Nephron (organoid): ENCODE results near the gene MEGF6.

Source experiments
- H3K27ac Mint-ChIP-seq, 3 experiments: 2 replicates each; pipeline ENCODE4 v1.8.0; 2020; ENCODE audit warnings: mixed read lengths in 3 of 3, mild to moderate bottlenecking in 2 of 3, moderate library complexity in 1 of 3
- H3K27me3 Mint-ChIP-seq: 2 replicates; pipeline ENCODE4 v1.8.0; 2021; ENCODE audit warnings: low read depth, mild to moderate bottlenecking, moderate library complexity, mixed read lengths
- H3K36me3 Mint-ChIP-seq: 2 replicates; pipeline ENCODE4 v1.8.0; 2020; ENCODE audit warnings: low read depth, mixed read lengths
- H3K4me1 Mint-ChIP-seq: 2 replicates; pipeline ENCODE4 v1.8.0; 2020; ENCODE audit warnings: mixed read lengths
- H3K4me3 Mint-ChIP-seq, 3 experiments: 2 replicates each; pipeline ENCODE4 v1.8.0; 2020; ENCODE audit warnings: mild to moderate bottlenecking in 3 of 3, mixed read lengths in 3 of 3, moderate library complexity in 2 of 3
- H3K9me3 Mint-ChIP-seq: 2 replicates; pipeline ENCODE4 v1.8.0; 2020; ENCODE audit warnings: mixed read lengths
- TF ChIP-seq, protein P1 (sequence below), 3 experiments: fragments of 200-600 bp; sonication (generic); IDR thresholded peaks; one replicate each; pipeline ENCODE4 v1.5.0; 2021; ENCODE audit warnings: antibody characterized with exemption in 3 of 3; ENCODE audit not compliant: unreplicated experiment in 3 of 3

The MEGF6 gene

DNA sequence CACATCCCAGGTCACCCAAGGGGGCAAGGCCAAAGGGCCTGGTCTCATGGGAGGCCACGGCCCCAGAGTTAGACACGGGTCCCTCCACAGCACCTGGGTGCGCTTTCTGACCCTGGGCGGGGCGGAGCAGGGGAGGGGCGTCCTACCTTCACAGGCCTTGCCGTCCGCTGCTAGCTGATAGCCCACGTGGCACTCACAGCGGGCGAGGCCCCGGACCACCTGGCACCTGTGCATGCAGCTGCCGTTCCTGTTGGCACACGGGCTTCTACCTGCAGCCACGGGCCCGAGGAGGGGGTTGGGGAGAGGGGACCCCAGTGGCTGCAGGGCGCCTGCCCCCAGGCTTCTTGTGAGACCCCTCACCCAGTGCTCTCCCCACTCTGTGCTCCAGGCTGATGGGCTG is 96.9 kb downstream of the MEGF6 start:
- H3K4me3 Mint-ChIP-seq: no peak overlapping the region
- no peaks in the 10 kb centered on the region for H3K9me3 Mint-ChIP-seq
- no peaks in the 10 kb centered on the region for H3K27me3 Mint-ChIP-seq
- H3K36me3 Mint-ChIP-seq: peaks cover 4% of the 10 kb centered on the region
- TF ChIP-seq, protein P1, sequence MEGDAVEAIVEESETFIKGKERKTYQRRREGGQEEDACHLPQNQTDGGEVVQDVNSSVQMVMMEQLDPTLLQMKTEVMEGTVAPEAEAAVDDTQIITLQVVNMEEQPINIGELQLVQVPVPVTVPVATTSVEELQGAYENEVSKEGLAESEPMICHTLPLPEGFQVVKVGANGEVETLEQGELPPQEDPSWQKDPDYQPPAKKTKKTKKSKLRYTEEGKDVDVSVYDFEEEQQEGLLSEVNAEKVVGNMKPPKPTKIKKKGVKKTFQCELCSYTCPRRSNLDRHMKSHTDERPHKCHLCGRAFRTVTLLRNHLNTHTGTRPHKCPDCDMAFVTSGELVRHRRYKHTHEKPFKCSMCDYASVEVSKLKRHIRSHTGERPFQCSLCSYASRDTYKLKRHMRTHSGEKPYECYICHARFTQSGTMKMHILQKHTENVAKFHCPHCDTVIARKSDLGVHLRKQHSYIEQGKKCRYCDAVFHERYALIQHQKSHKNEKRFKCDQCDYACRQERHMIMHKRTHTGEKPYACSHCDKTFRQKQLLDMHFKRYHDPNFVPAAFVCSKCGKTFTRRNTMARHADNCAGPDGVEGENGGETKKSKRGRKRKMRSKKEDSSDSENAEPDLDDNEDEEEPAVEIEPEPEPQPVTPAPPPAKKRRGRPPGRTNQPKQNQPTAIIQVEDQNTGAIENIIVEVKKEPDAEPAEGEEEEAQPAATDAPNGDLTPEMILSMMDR (IDR thresholded peaks at IDR 0.05; ENCODE audit: unreplicated experiment in 3 of 3): no peak
- no peak overlapping the region for H3K27ac Mint-ChIP-seq
- no peaks in the 10 kb centered on the region for H3K4me1 Mint-ChIP-seq

GRCh38 chr1:3511856-3512255 is 99.5 kb downstream of the MEGF6 start:
- no peaks in the 10 kb centered on the region for H3K4me1 Mint-ChIP-seq
- H3K4me3 Mint-ChIP-seq: no peak overlapping the region
- H3K9me3 Mint-ChIP-seq: no peaks in the 10 kb centered on the region
- H3K27ac Mint-ChIP-seq: no peak overlapping the region
- no peaks in the 10 kb centered on the region for H3K27me3 Mint-ChIP-seq
- H3K36me3 Mint-ChIP-seq: peaks cover 4% of the 10 kb centered on the region
- TF ChIP-seq, protein P1 (IDR thresholded peaks at IDR 0.05; ENCODE audit: unreplicated experiment in 3 of 3): no peak

- Mint-ChIP-seq H3K27ac (no peak overlapping the region), H3K36me3 (peaks cover 4% of the 10 kb centered on the region), H3K27me3 (no peaks in the 10 kb centered on the region), H3K4me1 (no peaks in the 10 kb centered on the region), H3K4me3 (no peak overlapping the region), H3K9me3 (no peaks in the 10 kb centered on the region)
- TF ChIP-seq, protein P1 (IDR thresholded peaks at IDR 0.05; ENCODE audit: unreplicated experiment in 3 of 3): no peak
These were observed 100.0 kb downstream of the MEGF6 start for GRCh38 chr1:3511306-3511705.

- peaks cover 4% of the 10 kb centered on the region for H3K36me3 Mint-ChIP-seq
- TF ChIP-seq, protein P1 (IDR thresholded peaks at IDR 0.05; ENCODE audit: unreplicated experiment in 3 of 3): no peak
- no peak overlapping the region for H3K4me3 Mint-ChIP-seq
- no peaks in the 10 kb centered on the region for H3K27me3 Mint-ChIP-seq
- H3K27ac Mint-ChIP-seq: no peak overlapping the region
- no peaks in the 10 kb centered on the region for H3K4me1 Mint-ChIP-seq
- H3K9me3 Mint-ChIP-seq: no peaks in the 10 kb centered on the region
These were observed 100.4 kb downstream of the MEGF6 start for GRCh38 chr1:3510956-3511250.

DNA sequence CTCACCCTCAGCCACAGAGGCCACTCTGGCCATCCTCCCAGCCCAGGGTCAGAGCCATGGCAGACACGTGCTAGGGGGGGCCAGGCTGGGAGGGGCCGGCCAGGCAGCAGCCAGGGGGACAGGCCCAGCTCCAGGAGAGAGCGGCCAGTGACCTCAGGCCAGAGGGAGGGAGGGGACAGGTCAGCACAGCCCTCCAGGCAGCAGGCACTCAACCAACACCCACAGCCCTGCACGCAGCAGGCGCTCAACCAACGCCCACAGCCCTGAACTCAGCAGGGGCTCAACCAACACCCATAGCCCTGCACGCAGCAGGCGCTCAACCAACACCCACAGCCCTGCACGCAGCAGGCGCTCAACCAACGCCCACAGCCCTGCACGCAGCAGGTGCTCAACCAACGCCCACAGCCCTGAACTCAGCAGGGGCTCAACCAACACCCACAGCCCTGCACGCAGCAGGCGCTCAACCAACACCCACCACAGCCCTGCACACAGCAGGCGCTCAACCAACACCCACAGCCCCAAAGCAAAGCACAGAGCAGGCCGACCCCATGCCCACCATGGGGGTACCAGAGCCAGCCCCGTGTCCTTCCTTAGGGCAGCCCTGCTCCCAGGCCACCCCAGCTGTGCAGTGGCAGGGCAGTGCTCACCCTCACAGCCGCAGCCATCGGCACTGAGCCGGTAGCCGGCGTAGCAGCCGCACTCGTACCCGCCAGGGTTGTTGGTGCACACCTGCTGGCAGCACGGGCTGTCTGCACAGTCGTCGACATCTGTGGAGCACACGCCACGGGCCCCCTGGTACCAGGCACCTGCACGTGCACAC is 101.0 kb downstream of the MEGF6 start:
- H3K27me3 Mint-ChIP-seq: no peaks in the 10 kb centered on the region
- no peak overlapping the region for H3K4me3 Mint-ChIP-seq
- TF ChIP-seq, protein P1 (IDR thresholded peaks at IDR 0.05; ENCODE audit: unreplicated experiment in 3 of 3): no peak
- no peaks in the 10 kb centered on the region for H3K9me3 Mint-ChIP-seq
- H3K4me1 Mint-ChIP-seq: no peaks in the 10 kb centered on the region
- H3K36me3 Mint-ChIP-seq: peaks cover 4% of the 10 kb centered on the region
- no peak overlapping the region for H3K27ac Mint-ChIP-seq

DNA sequence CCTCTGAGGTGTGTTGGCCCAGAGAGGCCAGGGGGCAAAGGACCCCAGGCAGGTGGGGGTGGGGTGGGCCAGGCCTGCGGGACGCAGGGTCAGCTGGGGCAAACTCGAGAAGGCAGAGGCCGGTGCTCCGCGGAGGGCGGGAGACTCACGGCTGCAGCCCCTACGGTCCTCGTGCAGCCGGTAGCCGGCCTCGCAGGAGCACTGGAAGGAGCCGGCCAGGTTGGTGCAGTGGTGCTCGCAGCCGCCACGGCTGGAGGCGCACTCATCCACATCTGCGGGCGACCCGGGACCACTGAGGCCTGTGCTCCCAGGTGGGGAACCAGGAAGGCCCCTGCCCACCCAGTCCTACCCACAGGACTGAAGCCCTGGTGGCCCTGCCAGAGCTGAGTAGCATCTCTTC is 101.6 kb downstream of the MEGF6 start:
- TF ChIP-seq, protein P1 (IDR thresholded peaks at IDR 0.05; ENCODE audit: unreplicated experiment in 3 of 3): no peak
- no peaks in the 10 kb centered on the region for H3K9me3 Mint-ChIP-seq
- H3K27me3 Mint-ChIP-seq: no peaks in the 10 kb centered on the region
- H3K4me1 Mint-ChIP-seq: no peaks in the 10 kb centered on the region
- H3K36me3 Mint-ChIP-seq: peaks cover 4% of the 10 kb centered on the region
- H3K4me3 Mint-ChIP-seq: no peak overlapping the region
- H3K27ac Mint-ChIP-seq: no peak overlapping the region
